HepG2 (cell line): ENCODE data around the gene ATP1B2. TPM values are rescaled to one million over a fixed set of nuclear protein-coding genes. Genes with fewer than 3 reads are reported as not detected.

Experiments used
- MTA1 ChIP-seq: sonication (generic); formaldehyde crosslinking; IDR thresholded peaks from 2 replicates; pipeline ENCODE4 v1.4.0; 2020; ENCODE audit warnings: missing genetic modification reagents, mild to moderate bottlenecking, borderline replicate concordance
- NPAS2 ChIP-seq: sonication (generic); formaldehyde crosslinking; IDR thresholded peaks from 2 replicates; pipeline ENCODE4 v1.8.0; 2022; ENCODE audit warnings: mild to moderate bottlenecking, missing genetic modification reagents, borderline replicate concordance
- PAF1 ChIP-seq: IDR thresholded peaks from 2 replicates; pipeline ENCODE4 v1.6.1; 2016; ENCODE audit warnings: missing genetic modification reagents, missing compliant biosample characterization
- ZNF792 ChIP-seq: IDR thresholded peaks from 2 replicates; pipeline ENCODE4 v1.6.1; 2016
- polyA plus RNA-seq, 8 experiments: library from polyadenylated mRNA; depleted of rRNA in 3 of 8; stranded (reverse) in 7 of 8; unstranded in 1 of 8; fragments of >200 nt; fragmentation: Illumina TruSeq in 4 of 8; extraction: Trizol in 4 of 8; gene quantifications; 2 replicates each; pipeline versions ENCODE4 v1.2.1 to v1.2.3, GENCODE V29; 2011 to 2016; ENCODE audit warnings: low read depth in 4 of 8, missing spikeins in 1 of 8, mixed read lengths in 1 of 8; ENCODE audit not compliant: insufficient read depth in 1 of 8
- total RNA-seq, 5 experiments: library from RNA; depleted of rRNA; stranded (reverse); fragments of >200 nt; fragmentation: Illumina TruSeq; extraction: Trizol; gene quantifications; 2 replicates each; pipeline ENCODE4 v1.2.3, GENCODE V29; 2016; ENCODE audit warnings: low read depth in 1 of 5
- TF ChIP-seq, protein P1 (sequence below): sonication (generic); formaldehyde crosslinking; IDR thresholded peaks from 2 replicates; pipeline ENCODE4 v1.9.0; 2021; ENCODE audit warnings: mild to moderate bottlenecking, missing genetic modification reagents
- TF ChIP-seq, protein P2 (sequence below): sonication (generic); formaldehyde crosslinking; IDR thresholded peaks from 2 replicates; pipeline ENCODE4 v1.4.0; 2020; ENCODE audit warnings: missing genetic modification reagents
- TF ChIP-seq, protein P3 (sequence below), 2 experiments: IDR thresholded peaks; 2 replicates each; pipeline ENCODE4 v1.6.1; 2011 to 2012; ENCODE audit warnings: low read length in 2 of 2, borderline replicate concordance in 1 of 2, low read depth in 1 of 2, mild to moderate bottlenecking in 1 of 2, moderate library complexity in 1 of 2
- TF ChIP-seq, protein P4 (sequence below): sonication (generic); formaldehyde crosslinking; IDR thresholded peaks from 2 replicates; pipeline ENCODE4 v1.8.0; 2022; ENCODE audit warnings: missing genetic modification reagents, mild to moderate bottlenecking, inconsistent platforms, borderline replicate concordance
- TF ChIP-seq, protein P5 (sequence below): sonication (generic); formaldehyde crosslinking; IDR thresholded peaks from 2 replicates; pipeline ENCODE4 v1.8.0; 2022; ENCODE audit warnings: mild to moderate bottlenecking, missing genetic modification reagents, moderate library complexity

ATP1B2 gene
- total and polyA plus RNA-seq, 2 of the 13 experiments (the other 11 are each of a cell fraction or from before 2014, with no cell fraction given), result not detected

DNA sequence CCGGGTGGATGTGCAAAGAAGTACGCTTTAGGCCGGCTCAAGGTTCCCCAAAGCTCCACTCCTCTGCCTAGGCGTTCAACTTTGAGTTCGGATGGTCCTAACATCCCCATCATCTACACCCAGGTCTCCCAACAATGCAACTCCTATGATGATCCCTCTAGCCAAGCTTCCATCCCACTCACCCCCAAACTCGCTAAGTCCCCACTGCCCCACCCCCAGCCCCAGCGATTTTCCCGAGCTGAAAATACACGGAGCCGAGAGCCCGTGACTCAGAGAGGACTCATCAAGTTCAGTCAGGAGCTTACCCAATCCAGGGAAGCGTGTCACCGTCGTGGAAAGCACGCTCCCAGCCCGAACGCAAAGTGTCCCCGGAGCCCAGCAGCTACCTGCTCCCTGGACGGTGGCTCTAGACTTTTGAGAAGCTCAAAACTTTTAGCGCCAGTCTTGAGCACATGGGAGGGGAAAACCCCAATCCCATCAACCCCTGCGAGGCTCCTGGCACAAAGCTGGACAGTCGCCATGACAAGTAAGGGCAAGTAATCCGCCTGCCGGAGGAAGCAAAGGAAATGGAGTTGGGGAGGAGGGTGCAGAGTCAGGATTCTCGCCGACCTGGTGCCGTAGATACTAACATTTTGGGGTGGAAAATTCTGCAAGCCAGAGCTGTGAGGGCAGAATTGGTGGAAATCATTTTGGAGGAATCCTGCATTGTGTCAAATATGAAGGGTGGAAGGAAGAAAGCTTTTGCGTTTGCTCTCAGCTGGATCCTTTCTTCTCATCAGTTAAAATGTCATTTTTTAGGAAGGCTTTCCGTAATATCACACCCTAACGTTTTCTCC, 36.6 kb downstream of the ATP1B2 start, which contains the start of gene TP53 (continued):
- TF ChIP-seq, protein P1, sequence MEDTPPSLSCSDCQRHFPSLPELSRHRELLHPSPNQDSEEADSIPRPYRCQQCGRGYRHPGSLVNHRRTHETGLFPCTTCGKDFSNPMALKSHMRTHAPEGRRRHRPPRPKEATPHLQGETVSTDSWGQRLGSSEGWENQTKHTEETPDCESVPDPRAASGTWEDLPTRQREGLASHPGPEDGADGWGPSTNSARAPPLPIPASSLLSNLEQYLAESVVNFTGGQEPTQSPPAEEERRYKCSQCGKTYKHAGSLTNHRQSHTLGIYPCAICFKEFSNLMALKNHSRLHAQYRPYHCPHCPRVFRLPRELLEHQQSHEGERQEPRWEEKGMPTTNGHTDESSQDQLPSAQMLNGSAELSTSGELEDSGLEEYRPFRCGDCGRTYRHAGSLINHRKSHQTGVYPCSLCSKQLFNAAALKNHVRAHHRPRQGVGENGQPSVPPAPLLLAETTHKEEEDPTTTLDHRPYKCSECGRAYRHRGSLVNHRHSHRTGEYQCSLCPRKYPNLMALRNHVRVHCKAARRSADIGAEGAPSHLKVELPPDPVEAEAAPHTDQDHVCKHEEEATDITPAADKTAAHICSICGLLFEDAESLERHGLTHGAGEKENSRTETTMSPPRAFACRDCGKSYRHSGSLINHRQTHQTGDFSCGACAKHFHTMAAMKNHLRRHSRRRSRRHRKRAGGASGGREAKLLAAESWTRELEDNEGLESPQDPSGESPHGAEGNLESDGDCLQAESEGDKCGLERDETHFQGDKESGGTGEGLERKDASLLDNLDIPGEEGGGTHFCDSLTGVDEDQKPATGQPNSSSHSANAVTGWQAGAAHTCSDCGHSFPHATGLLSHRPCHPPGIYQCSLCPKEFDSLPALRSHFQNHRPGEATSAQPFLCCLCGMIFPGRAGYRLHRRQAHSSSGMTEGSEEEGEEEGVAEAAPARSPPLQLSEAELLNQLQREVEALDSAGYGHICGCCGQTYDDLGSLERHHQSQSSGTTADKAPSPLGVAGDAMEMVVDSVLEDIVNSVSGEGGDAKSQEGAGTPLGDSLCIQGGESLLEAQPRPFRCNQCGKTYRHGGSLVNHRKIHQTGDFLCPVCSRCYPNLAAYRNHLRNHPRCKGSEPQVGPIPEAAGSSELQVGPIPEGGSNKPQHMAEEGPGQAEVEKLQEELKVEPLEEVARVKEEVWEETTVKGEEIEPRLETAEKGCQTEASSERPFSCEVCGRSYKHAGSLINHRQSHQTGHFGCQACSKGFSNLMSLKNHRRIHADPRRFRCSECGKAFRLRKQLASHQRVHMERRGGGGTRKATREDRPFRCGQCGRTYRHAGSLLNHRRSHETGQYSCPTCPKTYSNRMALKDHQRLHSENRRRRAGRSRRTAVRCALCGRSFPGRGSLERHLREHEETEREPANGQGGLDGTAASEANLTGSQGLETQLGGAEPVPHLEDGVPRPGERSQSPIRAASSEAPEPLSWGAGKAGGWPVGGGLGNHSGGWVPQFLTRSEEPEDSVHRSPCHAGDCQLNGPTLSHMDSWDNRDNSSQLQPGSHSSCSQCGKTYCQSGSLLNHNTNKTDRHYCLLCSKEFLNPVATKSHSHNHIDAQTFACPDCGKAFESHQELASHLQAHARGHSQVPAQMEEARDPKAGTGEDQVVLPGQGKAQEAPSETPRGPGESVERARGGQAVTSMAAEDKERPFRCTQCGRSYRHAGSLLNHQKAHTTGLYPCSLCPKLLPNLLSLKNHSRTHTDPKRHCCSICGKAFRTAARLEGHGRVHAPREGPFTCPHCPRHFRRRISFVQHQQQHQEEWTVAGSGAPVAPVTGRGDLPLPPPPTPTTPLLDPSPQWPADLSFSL (CRISPR knock-in tag), result no peak
- TF ChIP-seq, protein P2, sequence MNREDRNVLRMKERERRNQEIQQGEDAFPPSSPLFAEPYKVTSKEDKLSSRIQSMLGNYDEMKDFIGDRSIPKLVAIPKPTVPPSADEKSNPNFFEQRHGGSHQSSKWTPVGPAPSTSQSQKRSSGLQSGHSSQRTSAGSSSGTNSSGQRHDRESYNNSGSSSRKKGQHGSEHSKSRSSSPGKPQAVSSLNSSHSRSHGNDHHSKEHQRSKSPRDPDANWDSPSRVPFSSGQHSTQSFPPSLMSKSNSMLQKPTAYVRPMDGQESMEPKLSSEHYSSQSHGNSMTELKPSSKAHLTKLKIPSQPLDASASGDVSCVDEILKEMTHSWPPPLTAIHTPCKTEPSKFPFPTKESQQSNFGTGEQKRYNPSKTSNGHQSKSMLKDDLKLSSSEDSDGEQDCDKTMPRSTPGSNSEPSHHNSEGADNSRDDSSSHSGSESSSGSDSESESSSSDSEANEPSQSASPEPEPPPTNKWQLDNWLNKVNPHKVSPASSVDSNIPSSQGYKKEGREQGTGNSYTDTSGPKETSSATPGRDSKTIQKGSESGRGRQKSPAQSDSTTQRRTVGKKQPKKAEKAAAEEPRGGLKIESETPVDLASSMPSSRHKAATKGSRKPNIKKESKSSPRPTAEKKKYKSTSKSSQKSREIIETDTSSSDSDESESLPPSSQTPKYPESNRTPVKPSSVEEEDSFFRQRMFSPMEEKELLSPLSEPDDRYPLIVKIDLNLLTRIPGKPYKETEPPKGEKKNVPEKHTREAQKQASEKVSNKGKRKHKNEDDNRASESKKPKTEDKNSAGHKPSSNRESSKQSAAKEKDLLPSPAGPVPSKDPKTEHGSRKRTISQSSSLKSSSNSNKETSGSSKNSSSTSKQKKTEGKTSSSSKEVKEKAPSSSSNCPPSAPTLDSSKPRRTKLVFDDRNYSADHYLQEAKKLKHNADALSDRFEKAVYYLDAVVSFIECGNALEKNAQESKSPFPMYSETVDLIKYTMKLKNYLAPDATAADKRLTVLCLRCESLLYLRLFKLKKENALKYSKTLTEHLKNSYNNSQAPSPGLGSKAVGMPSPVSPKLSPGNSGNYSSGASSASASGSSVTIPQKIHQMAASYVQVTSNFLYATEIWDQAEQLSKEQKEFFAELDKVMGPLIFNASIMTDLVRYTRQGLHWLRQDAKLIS (CRISPR knock-in tag), result no peak
- TF ChIP-seq, protein P3, sequence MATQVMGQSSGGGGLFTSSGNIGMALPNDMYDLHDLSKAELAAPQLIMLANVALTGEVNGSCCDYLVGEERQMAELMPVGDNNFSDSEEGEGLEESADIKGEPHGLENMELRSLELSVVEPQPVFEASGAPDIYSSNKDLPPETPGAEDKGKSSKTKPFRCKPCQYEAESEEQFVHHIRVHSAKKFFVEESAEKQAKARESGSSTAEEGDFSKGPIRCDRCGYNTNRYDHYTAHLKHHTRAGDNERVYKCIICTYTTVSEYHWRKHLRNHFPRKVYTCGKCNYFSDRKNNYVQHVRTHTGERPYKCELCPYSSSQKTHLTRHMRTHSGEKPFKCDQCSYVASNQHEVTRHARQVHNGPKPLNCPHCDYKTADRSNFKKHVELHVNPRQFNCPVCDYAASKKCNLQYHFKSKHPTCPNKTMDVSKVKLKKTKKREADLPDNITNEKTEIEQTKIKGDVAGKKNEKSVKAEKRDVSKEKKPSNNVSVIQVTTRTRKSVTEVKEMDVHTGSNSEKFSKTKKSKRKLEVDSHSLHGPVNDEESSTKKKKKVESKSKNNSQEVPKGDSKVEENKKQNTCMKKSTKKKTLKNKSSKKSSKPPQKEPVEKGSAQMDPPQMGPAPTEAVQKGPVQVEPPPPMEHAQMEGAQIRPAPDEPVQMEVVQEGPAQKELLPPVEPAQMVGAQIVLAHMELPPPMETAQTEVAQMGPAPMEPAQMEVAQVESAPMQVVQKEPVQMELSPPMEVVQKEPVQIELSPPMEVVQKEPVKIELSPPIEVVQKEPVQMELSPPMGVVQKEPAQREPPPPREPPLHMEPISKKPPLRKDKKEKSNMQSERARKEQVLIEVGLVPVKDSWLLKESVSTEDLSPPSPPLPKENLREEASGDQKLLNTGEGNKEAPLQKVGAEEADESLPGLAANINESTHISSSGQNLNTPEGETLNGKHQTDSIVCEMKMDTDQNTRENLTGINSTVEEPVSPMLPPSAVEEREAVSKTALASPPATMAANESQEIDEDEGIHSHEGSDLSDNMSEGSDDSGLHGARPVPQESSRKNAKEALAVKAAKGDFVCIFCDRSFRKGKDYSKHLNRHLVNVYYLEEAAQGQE (IDR thresholded peaks at IDR 0.05; ENCODE audit: borderline replicate concordance in 1 of 2, low read depth in 1 of 2, low read length in 2 of 2), result no peak; a peak in 1 of 4 replicates
- TF ChIP-seq ZNF792 (no peak), MTA1 (no peak), PAF1 (CRISPR knock-in tag) (no peak), NPAS2 (no peak)
- TF ChIP-seq, protein P4, sequence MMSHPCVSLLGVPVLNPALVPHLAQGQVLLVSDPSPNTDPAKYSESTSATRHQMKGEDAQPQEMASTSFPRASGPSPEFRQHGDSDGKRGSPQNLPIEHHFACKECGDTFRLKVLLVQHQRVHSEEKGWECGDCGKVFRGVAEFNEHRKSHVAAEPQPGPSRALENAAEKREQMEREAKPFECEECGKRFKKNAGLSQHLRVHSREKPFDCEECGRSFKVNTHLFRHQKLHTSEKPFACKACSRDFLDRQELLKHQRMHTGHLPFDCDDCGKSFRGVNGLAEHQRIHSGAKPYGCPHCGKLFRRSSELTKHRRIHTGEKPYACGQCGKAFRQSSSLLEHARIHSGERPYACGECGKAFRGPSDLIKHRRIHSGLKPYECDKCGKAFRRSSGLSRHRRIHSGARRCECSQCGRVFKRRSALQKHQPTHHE (CRISPR knock-in tag), result no peak
- TF ChIP-seq, protein P5, sequence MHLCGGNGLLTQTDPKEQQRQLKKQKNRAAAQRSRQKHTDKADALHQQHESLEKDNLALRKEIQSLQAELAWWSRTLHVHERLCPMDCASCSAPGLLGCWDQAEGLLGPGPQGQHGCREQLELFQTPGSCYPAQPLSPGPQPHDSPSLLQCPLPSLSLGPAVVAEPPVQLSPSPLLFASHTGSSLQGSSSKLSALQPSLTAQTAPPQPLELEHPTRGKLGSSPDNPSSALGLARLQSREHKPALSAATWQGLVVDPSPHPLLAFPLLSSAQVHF (CRISPR knock-in tag), result no peak
